HEK293T (cell line): ENCODE data around the gene CST9.
"Not testable (repeated sequence)": the region's sequence is repeated elsewhere in the genome, so short reads cannot be mapped to it uniquely, and the experiment has no call there.

Experiments used
- CTCF ChIA-PET: fragments of 350-600 bp; formaldehyde crosslinking; extraction: SDS; loops from one replicate; lab custom pipeline; 2021; ENCODE audit warnings: antibody characterized with exemption, inconsistent platforms; lab: Yijun Ruan, JAX
- POLR2A ChIA-PET: fragments of 350-600 bp; formaldehyde crosslinking; extraction: SDS; loops from one replicate; lab custom pipeline; 2020; ENCODE audit warnings: antibody characterized with exemption, inconsistent platforms; lab: Yijun Ruan, JAX
- DNase-seq: peaks from one replicate; pipeline ENCODE4 v3.0.0; 2012; ENCODE audit warnings: mixed read lengths; ENCODE audit errors: extremely low spot score
- ARNT ChIP-seq: fragments of 450-650 bp; IDR thresholded peaks from 2 replicates; pipeline ENCODE4 v1.6.1; 2017; ENCODE audit warnings: mild to moderate bottlenecking
- BHLHE40 ChIP-seq: fragments of 450-650 bp; IDR thresholded peaks from 2 replicates; pipeline ENCODE4 v1.6.1; 2016; ENCODE audit warnings: mild to moderate bottlenecking, moderate library complexity, borderline replicate concordance
- CTBP1 ChIP-seq: fragments of 450-650 bp; IDR thresholded peaks from 2 replicates; pipeline ENCODE4 v1.6.1; 2016; ENCODE audit warnings: borderline replicate concordance
- ELF4 ChIP-seq: fragments of 450-650 bp; IDR thresholded peaks from 2 replicates; pipeline ENCODE4 v1.6.1; 2017; ENCODE audit warnings: antibody characterized with exemption
- FOXA1 ChIP-seq: fragments of 450-650 bp; IDR thresholded peaks from 2 replicates; pipeline ENCODE4 v1.6.1; 2016; ENCODE audit warnings: mild to moderate bottlenecking
- FOXK2 ChIP-seq: fragments of 450-650 bp; IDR thresholded peaks from 2 replicates; pipeline ENCODE4 v1.6.1; 2016; ENCODE audit warnings: mild to moderate bottlenecking
- FOXM1 ChIP-seq: fragments of 450-650 bp; IDR thresholded peaks from 2 replicates; pipeline ENCODE4 v1.6.1; 2017; ENCODE audit warnings: mild to moderate bottlenecking, borderline replicate concordance
- HDGF ChIP-seq: fragments of 450-650 bp; IDR thresholded peaks from 2 replicates; pipeline ENCODE4 v1.6.1; 2017; ENCODE audit warnings: antibody characterized with exemption, borderline replicate concordance
- L3MBTL2 ChIP-seq: fragments of 450-650 bp; conservative IDR thresholded peaks from 2 replicates; pipeline ENCODE4 v1.6.1; 2016; ENCODE audit warnings: mild to moderate bottlenecking
- LEF1 ChIP-seq: fragments of 450-650 bp; IDR thresholded peaks from 2 replicates; pipeline ENCODE4 v1.6.1; 2017; ENCODE audit warnings: mild to moderate bottlenecking, borderline replicate concordance
- NFRKB ChIP-seq: fragments of 450-650 bp; IDR thresholded peaks from 2 replicates; pipeline ENCODE4 v1.6.1; 2016; ENCODE audit warnings: mild to moderate bottlenecking, moderate library complexity
- PKNOX1 ChIP-seq: fragments of 450-650 bp; IDR thresholded peaks from 2 replicates; pipeline ENCODE4 v1.6.1; 2016
- SP1 ChIP-seq: fragments of 450-650 bp; IDR thresholded peaks from 2 replicates; pipeline ENCODE4 v1.6.1; 2017
- SUZ12 ChIP-seq: fragments of 450-650 bp; IDR thresholded peaks from 2 replicates; pipeline ENCODE4 v1.6.1; 2016; ENCODE audit warnings: mild to moderate bottlenecking
- TARDBP ChIP-seq: fragments of 450-650 bp; IDR thresholded peaks from 2 replicates; pipeline ENCODE4 v1.6.1; 2016
- ZNF384 ChIP-seq: fragments of 450-650 bp; IDR thresholded peaks from 2 replicates; pipeline ENCODE4 v1.6.1; 2016

Gene CST9

GRCh38 chr20:23639490-23639958 is 33.8 kb upstream of the CST9 start:
- CTCF ChIA-PET = no interaction called here
- POLR2A ChIA-PET = no interaction called here
- DNase-seq = no peak
- TF ChIP-seq NFRKB (no peak), L3MBTL2 (no peak), SP1 (no peak), ZNF384 (no peak), CTBP1 (no peak)

GRCh38 chr20:23638309-23638708 is 32.6 kb upstream of the CST9 start:
- POLR2A ChIA-PET = interaction anchor here (0.8 to 2.2 kb wide), 3 partner anchors 16 to 30 kb away, joined by 3 to 8 read pairs (median 4); no protein-coding TSS in a partner anchor
- no peak for DNase-seq

GRCh38 chr20:23637282-23638221 is 31.8 kb upstream of the CST9 start, which contains the start of gene CST3:
TSS of gene CST3 (minus strand) at chr20:23637955. CDS start at chr20:23637862, 93 bp downstream.
- DNase-seq = peak; percentile 84
- TF ChIP-seq FOXM1 (no peak), L3MBTL2 (0 out of 2 replicates have a peak, but pooled peaks have one; percentile 7)
- ChIA-PET POLR2A (interaction anchor here (0.8 to 2.2 kb wide), 4 partner anchors 15 to 216 kb away, joined by 3 to 8 read pairs (median 4); partner anchors contain the start of gene NAPB), CTCF (no interaction called here)

More at GRCh38 chr20:23638309-23638708, 32.6 kb upstream of the CST9 start:
- TF ChIP-seq SUZ12 (no peak), NFRKB (no peak), LEF1 (no peak), BHLHE40 (no peak), CTBP1 (no peak), ZNF384 (no peak), ELF4 (no peak), FOXM1 (no peak), FOXA1 (no peak), ARNT (no peak), SP1 (no peak), L3MBTL2 (no peak), PKNOX1 (no peak), TARDBP (no peak), FOXK2 (no peak), HDGF (no peak)
- CTCF ChIA-PET = no interaction called here

GRCh38 chr20:23636908-23637281 is 31.2 kb upstream of the CST9 start:
- no peak for DNase-seq
- no peak for TF ChIP-seq LEF1
- no peak for TF ChIP-seq NFRKB
- TF ChIP-seq HDGF = no peak
- TF ChIP-seq ZNF384 = no peak
- no peak for TF ChIP-seq FOXM1
- no peak for TF ChIP-seq ELF4
- no peak for TF ChIP-seq ARNT
- no peak for TF ChIP-seq L3MBTL2
- TF ChIP-seq SUZ12 = no peak
- TF ChIP-seq SP1 = no peak
- no peak for TF ChIP-seq TARDBP
- no peak for TF ChIP-seq FOXA1
- TF ChIP-seq BHLHE40 = no peak
- TF ChIP-seq FOXK2 = no peak
- ChIA-PET POLR2A (interaction anchor here (1.2 to 2.2 kb wide), 2 partner anchors 23 to 215 kb away, joined by 4 to 8 read pairs; partner anchors contain the start of gene NAPB), CTCF (no interaction called here)

- no peak for TF ChIP-seq TARDBP
- no peak for TF ChIP-seq SP1
- TF ChIP-seq L3MBTL2 = no peak
- TF ChIP-seq LEF1 = no peak
- no peak for TF ChIP-seq ARNT
- no peak for TF ChIP-seq PKNOX1
- TF ChIP-seq NFRKB = no peak
- TF ChIP-seq BHLHE40 = no peak
- CTCF ChIA-PET = no interaction called here
- no peak for DNase-seq
- POLR2A ChIA-PET = interaction anchor here (1.2 to 2.2 kb wide), 2 partner anchors 24 to 215 kb away, joined by 4 to 8 read pairs; partner anchors contain the start of gene NAPB
Observed at GRCh38 chr20:23636182-23636907, 30.6 kb upstream of the CST9 start.

- POLR2A ChIA-PET, CTCF ChIA-PET, DNase-seq: not testable (repeated sequence)
Observed at GRCh38 chr20:23635768-23636090, 30.0 kb upstream of the CST9 start.
